HG02798 (cell line): ENCODE measurements around the gene NIM1K.
A peak's percentile ranks its signal among the peaks of the same experiment; 100 is the strongest.
"Not testable (repeated sequence)": the region's sequence is repeated elsewhere in the genome, so short reads cannot be mapped to it uniquely, and the experiment has no call there.

ENCODE experiments used
- ATAC-seq: cut with Tn5 transposase; IDR thresholded peaks from one replicate; pipeline ENCODE4 v1.9.1; 2021; ENCODE audit warnings: mild to moderate bottlenecking; ENCODE audit not compliant: unreplicated experiment, poor library complexity

Gene NIM1K

DNA sequence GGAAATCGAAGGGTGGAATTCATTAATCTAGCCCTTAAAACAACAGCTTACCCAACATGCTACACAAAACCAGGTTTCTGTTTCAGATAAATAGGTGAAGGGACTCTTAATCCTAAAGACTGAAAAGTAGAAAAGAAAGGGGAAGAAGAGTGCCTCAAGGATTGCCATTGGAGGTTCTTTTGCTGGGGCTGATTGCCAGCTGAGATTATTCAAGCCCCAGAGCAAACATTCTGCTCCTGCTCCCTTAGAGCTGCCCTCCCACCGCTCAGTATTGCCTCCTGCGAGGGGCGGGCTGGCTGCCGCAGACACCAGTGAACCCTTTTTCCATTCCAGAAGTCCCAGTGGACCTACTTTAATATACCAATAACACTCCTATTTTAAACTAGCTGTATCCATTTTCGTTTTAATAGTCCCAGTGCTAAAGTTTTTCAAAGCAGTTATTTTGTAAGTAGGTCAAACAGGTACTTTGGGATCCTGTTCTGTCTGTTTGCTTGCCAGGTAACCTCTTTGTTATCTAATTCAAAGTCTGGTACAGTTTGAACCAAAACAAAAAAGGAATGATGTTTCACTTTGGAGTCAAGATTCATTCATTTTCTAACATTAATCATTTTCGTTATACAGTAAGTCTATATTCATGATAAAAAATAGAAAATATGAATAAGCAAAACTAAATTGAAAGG is 82.5 kb downstream of the NIM1K start:
- ATAC-seq, result no peak

DNA sequence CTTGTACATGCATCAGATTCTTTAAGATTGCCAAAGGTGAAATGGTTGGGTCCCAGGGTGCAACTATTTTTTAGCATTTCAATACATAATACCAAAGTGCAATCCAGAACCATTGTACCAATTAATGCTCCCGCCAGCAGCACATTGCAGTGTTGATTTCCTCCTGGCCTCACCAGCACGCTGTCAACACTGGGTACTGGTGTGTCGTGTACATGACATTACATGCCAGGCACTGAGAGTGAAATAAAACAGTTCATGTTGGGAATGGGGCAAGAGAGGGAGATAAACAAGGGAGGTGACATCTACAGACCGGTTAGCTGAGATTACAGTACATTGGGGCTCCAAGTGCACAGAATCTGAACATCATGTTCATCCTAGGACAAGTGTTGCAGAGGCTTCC is 83.4 kb downstream of the NIM1K start:
- ATAC-seq, result no peak

DNA sequence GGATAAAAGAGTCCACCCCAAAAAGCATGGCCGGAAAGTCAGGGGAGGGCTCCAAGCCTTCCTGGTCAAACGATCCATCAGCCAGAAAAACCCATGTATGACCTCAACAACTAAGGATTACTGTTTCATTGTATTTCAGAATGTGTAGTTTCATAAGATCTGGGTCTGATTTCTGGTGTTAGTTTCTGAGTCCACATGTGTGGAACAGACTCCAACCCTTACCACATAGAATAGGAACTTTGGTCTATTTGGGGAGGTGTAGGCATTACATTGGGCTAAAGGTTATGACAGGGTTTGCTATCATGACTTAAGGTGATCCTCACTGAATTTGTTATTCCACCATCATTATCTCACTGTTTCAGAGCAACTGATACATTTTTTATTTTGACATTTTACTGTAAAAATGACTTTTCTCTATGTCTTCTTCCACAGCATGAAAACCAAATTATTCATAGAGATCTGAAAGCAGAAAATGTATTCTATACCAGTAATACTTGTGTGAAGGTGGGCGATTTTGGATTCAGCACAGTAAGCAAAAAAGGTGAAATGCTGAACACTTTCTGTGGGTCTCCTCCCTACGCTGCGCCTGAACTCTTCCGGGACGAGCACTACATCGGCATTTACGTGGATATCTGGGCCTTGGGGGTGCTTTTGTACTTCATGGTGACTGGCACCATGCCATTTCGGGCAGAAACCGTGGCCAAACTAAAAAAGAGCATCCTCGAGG is 87.7 kb downstream of the NIM1K start:
- ATAC-seq, result no peak

DNA sequence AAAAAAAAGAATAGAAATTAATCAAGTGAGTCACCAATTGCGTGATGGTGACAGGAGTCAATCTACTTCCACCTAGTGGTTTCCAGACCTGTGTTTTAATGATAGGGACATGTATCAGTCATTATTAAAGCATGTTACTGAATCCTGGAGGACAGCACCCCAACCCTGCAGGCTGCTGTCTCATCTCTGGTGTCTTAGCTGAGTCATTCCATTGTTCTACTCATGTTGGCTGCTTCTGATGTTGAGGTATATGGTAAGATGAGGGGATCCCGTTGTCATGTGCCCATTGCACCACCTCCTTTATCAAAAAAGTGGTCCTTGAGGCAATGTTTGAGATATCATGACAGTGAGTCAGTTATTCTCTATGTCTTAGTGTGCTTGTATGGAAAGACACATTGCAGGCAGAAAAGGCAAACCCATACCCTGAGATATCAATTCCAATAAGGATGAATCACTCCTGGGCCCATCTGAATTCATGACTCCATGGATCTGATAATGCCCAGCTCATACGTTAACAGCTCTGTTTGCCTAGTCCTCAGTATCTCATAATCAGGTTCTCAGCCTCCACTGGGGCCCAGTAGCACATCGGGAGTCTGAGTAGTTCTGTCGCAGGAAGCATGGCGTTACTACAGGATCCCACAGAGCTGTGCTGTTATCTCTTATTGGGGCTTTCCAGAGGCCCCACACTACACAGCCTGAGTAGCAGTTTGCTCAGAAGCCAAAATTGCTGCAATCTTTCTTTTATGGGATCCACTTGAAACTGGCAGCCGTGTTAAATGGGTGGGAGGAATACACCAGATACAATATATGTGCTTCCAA is 90.0 kb downstream of the NIM1K start:
- ATAC-seq, result no peak

DNA sequence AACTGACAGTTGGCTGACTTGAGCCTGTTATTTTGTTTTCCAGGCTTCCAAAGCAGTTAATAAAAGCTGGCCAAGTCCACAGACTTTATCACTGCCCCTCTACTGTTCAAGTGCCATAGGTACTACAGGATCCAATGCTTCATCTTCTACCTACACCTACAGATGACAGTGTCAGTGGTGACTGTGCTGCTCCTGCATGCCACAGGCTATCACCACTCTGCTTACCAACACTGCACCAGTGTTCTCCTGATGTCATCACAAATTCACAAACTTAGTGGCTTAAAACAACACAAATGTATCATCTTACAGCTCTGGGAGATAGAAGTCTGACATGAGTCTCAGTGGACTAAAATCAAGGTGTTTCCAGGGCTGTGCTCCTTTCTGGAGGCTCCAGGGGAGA is 94.6 kb downstream of the NIM1K start:
- ATAC-seq, result no peak

DNA sequence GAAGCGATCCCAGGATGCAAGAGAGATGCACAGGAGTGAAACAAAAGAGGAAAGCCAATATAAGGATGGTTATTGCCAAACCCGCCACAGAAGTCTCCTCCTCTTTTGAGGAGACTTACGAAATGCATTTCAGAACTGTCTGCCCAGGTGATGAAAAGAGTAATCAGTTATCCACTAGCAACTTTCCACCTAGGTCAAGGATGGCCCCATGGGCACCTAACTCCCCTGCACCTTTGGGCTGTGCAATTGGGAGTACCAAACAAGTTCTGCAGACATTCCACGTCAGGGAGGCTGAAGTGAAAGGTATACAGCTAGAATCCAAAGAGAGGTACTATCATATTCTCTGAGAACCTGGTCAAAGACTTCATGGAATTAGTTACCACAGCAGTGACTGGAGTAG is 95.5 kb downstream of the NIM1K start:
- no peak for ATAC-seq

DNA sequence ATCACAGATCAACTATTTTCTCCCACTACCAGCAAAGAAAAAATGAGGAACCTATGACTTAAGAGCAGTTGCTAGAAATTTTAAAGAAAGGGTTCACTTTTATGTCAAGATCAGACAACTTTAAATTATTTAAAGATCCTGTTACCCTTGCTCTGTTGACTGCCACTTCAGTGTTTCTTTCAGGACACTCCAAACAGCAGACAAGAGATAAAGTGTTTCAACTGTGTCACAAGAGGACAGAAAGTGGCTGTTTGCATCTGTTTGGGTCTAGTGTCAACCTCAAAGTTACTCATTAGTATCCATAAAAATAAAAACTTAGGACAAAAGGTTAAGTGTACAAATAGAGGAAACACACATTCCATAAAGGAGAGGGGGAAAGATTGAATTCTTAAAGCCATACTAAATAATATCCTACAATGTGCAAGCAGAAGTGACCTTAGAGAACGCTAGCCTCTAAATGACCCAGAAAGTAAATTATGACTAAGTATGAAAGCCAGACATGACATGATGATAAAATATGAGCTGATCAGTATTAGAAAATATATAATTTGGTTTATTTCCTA is 96.3 kb downstream of the NIM1K start:
- ATAC-seq, result no peak

DNA sequence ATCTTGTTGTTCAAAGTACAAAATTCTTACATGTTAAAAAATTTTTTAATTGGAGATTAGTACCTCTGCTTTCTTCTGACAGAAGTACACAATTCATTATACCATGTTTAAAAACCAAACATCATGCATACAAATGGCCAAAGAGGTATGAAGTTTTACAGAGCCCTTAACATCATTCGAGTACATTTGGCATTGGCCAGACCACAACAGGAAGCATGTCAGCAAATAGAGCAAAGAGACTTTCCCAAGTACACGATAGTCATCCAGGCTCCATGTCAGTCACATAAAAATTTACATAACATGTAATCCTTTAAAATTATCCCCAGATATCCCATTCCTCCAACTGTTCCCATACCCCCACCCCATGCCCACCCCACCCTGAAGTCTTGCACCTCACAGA is 98.7 kb downstream of the NIM1K start:
- ATAC-seq, result no peak

DNA sequence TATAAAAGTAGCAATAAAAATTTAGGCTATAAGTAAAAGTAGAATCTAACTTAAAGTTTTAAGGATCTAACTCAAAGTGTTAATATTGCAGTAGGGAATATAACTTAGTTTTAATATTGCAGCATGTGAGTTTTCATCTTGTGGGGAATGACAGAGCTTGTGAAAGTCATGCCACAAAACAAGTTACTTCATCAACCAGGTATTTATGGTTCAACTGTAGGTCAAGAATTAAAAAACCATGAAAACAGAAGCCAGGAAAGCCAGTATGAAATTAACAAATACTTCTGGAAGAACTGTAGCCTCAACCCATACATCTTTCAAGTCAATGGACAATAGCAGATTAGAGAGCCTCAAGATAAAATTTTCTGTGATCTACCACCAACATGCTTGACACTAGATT is 102.2 kb downstream of the NIM1K start:
- no peak for ATAC-seq

DNA sequence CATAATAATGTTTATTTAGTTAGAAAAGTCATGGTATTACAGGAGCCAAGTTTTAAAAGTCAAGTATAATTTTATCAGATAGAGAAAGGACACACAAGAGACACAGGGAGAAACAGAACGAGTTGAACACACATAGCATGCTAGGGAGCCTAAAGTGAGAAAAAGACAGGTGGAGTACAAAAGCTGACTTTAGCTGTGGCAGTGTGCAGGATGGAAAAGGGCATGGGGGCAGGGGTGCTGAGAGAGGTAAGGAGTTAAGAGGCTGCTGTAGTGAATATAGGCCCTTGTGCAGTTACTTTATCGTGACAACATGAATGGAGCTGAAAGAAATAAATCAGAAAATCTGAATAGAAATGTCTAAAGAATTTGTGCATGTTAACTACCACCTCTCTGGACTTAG is 103.2 kb downstream of the NIM1K start:
- ATAC-seq, result no peak

DNA sequence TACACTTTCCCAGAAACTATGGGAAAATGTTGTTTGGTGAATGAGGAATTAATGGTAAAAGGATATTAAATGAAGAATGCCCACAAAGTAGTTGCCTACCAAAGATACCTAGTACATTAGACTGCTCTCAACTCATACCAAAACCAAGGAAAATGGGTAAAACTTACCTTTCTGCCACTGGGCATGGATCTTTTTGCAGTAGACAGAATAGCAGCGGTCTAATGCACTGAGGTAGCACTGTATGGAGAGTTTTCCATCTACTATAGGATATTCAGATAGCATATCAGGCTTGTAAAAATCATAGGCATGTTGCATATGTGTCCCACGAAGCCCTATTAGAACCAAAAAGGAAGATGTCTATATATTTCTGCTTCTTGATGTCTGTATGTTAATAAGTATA is 104.8 kb downstream of the NIM1K start:
- no peak for ATAC-seq

DNA sequence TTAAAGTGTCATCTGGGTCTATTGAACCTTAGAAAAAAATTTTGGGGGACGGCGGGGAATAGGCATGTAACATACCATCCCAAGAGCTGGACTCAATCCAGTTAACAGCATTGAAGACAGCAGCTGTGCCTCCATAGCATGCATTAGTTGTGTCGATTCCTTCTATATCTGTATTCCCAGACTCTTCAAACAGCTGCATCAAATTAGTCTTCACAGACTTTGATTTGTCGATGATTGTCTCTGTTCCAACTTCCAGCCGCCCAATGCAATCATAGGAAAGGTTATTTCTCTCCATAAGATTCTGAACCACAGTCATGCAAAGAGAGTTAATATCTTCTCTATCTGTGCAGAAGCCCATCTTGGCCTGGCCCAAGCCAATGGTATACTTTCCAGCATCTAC is 106.4 kb downstream of the NIM1K start:
- ATAC-seq, result no peak

DNA sequence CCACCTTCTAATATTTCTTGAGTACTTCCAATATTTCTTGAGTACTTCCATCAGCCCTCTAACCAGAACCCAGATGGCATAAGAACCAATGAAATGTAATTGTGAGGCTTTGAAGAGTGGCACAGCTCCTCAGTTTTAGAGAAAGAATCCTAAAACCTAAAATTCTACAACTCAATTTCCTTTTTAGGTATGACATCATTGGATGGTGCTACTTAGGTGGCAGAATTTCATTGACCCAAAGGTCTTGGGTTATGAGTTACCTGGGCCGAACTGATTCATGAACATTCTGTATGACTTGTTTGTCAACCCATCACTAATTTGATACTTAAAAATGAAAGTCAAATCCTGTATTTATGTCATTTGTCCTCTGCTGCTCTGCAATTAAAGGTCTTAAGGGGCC is 108.1 kb downstream of the NIM1K start:
- no peak for ATAC-seq

DNA sequence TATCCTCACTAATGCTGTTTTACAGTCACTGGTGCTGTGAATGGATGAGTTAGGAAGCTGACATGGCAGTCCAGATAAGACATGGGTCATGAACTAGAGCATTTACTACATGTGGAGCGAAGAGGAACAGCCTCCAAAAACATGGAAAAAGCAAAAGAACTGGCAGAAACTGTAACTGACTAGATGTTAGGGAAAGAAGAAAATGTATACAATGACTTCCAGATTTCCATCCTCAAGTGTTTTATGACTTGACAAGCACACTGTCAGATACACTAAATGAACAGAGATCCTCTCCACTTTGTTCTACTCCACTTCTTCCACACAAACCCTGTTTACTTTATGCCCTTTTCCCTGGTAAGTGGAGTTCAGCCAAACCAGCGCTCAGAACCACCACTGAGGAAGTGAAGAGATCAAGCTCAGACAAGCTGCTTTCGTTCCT is 109.6 kb downstream of the NIM1K start:
- ATAC-seq, result no peak

DNA sequence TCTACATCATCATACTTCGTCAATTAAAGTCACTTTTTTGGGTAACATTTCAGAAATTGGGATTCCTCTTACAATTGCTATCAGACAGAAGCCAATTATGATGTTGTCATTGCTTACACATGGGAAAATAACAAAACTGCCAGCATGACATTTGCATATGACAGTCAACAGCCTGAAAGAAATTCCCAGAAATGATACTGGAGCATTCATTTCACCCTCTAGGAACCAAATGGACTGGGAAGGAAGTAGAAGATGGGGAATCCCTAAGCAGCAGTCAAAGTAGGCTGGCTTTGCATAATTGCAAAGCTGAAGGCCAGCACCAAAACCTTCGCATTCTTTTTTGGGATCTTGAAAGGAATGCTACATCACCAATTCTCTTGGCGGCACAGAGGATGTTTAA is 110.5 kb downstream of the NIM1K start:
- ATAC-seq, result no peak

DNA sequence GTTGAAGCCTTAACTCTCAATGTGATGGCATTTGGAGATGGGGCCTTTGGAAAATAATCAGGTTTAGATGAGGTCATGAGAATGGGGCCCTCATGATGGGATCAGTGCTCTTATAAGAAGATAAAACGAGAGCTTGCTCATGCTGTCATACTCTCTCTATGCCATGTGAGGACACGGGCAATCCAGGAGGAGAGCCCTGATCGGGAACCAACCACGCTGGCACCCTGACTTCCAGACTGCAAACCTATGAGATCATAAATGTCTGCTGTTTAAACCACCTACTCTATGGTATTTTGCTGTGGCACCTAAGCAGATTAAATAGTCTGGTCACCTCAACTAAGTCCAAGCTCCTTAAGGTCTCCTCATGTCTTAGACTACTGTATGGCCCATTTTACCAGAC is 111.2 kb downstream of the NIM1K start:
- no peak for ATAC-seq

DNA sequence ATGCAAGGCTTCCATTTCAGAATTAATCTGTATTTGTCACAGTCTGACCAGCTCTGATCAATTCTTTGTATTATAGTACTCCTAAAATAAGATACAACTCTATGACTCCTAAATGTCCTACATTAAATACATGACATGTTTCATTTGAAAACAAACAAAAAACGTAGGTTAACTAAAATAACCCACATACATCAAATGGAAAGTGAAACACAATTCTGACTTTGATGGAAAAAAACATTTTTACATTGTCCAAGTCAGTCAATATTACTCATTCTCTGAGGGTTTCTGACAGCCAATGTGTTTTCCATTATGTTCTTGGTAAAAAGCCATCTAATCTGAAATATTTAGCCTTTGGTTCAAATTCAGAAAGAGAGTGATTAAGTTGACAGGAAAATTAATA is 112.5 kb downstream of the NIM1K start:
- ATAC-seq, result no peak

DNA sequence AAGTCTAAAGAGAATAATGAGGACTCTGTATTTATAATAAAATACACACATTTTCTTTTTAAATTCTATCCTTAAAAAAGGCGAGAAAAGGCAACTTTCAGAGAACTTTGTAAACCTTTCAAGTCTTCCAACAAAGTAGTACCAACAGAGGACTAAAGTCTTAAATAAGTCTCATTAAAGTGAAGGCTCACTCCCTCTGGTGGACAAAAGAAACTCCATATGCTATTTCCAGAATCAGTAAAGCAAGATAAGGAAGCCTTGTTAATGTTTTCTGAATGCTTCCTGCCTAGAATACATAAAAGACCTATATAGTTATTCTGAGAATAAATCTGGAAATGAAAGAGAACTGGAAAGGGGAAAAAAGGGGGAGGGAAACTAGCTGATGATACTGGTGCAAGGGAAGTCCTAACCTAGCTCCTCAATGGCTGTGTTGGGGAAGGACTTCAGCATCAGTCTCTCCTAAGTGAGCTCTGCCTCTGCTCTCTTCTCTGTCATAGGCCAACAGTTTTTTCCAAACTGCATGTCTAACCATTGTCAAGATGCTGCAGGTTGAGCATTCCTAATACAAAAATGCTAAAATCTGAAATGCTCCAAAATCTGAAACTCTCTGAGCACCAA is 114.0 kb downstream of the NIM1K start:
- ATAC-seq, result peak; percentile 67

DNA sequence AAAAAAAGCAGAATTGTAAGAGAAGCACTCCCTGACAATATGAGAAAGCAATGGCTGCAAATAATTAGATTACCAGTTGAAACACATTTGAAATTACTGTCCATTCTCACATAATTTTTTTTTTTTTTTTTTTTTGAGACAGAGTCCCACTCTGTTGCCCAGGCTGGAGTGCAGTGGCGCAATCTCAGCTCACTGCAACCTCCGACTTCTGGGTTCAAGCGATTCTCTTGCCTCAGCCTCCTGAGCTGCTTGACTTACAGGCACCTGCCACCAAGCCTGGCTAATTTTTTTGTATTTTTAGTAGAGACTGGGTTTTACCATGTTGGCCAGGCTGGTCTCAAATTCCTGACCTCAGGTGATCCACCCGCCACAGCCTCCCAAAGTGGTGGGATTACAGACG is 114.9 kb downstream of the NIM1K start:
- ATAC-seq, result not testable (repeated sequence)

DNA sequence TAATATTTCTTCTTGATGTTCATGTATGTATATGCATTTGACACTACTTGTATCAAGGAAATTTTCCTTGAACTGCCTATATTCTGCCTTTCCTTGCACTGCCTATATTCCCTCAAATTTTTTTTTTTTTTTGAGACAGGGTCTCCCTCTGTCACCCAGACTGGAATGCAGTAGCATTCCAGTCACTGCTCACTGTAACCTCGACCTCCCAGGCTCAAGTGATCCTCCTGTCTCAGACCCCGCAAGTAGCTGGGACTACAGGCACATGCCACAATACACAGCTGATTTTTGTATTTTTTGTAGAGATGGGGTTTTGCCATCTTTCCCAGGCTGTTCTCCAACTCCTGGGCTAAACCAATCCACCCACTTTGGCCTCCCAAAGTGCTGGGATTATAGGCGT is 117.1 kb downstream of the NIM1K start:
- ATAC-seq, result no peak

DNA sequence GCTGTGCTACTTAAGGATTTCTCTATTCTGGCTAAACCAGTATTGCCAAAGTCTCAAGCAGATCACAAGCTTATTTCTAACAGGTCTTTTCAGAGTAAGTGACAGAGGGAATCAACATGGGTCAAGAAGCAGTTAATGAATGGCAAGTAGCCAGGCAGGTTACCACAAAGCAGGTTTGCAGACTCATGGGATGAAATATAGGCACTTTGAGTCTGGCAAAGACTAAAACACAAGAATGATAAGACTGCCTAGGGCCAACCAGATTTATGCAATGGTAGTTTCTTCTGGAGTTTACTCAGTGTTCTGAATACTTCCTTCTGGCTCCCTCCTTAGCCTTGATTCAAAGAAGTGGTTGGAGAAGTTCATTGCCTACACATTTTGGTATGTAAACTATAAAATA is 117.6 kb downstream of the NIM1K start:
- no peak for ATAC-seq
